Mesodermal cell (in vitro differentiated cells): ENCODE measurements around the gene LAMA5.

Experiments used
- H3K27ac ChIP-seq: 2 replicates; pipeline ENCODE4 v1.7.0; 2013; ENCODE audit warnings: mild to moderate bottlenecking, low read depth, low read length, moderate library complexity; ENCODE audit not compliant: severe bottlenecking
- H3K36me3 ChIP-seq: 2 replicates; pipeline ENCODE4 v1.7.1; 2013; ENCODE audit warnings: mild to moderate bottlenecking, low read length, moderate library complexity; ENCODE audit not compliant: control insufficient read depth, insufficient read depth
- H3K4me1 ChIP-seq: one replicate; pipeline ENCODE4 v1.7.1; 2013; ENCODE audit warnings: mild to moderate bottlenecking, low read length; ENCODE audit not compliant: insufficient read depth, control insufficient read depth, poor library complexity, severe bottlenecking
- H3K4me3 ChIP-seq: 2 replicates; pipeline ENCODE4 v1.7.0; 2013; ENCODE audit warnings: low read length, control low read depth, mild to moderate bottlenecking; ENCODE audit not compliant: insufficient read depth, poor library complexity, severe bottlenecking; ENCODE audit errors: extremely low read depth
- H3K9me3 ChIP-seq: 2 replicates; pipeline ENCODE4 v1.7.1; 2013; ENCODE audit warnings: mild to moderate bottlenecking, low read length, moderate library complexity; ENCODE audit not compliant: control insufficient read depth
- WGBS, 2 experiments: methylation state at CpG; one replicate each; pipeline ENCODE4 v1.1.5; 2013; ENCODE audit warnings: missing lambda C conversion rate in 2 of 2; ENCODE audit not compliant: insufficient coverage in 2 of 2; 5-methylcytosine and 5-hydroxymethylcytosine counted together

Gene LAMA5

DNA sequence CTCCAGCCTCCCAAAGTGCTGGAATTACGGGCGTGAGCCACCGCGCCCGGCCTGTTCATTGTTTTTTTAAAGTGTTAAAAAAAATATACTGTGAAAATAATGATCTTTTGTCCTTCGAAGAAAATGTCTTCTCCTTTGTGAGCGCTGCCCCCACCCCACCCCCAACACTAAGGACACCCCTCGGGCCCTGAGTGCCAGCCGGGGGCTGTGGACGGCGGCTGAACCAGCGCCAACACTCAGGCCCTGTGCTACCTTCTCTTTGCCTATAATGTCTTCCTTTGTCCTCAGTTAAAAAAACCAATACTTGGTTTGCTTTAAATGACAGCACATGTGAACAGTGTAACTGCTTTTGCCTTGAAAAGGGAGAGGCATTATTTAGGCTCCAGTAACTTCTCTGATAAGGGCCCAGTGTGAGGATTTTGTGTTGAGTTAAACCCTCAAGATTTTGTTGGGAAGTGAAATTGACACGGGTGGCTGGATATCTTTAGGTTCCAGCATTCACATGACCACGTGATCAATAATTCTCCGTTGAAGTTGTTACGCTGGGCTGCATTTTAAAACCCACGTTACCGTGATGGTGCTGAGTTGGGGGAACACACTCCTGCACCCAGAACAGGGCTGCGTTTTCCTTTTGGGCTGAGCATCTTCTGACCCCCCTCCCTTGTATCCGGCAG, 73.9 kb downstream of the LAMA5 start:
- H3K27ac ChIP-seq, result no peak overlapping the region

DNA sequence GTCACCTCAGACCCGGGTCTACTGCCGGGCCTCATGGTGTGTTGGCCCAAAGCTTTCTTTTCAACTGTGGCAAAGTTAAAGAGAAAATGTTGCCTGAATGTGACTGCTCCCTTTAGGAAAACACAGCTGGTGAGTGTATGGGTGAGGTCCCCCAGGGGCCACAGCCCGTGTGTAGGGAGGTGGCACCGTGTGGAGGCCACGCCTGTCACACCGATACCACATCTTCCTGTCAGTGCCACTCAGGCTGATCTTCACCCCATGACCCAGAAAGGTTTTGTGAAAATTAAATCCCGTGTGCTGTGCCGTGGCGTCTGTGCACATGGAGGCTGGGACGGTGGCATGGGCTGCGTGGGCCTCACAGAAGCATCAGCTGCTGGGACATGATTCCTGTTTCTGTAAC, 75.0 kb downstream of the LAMA5 start:
- no peak overlapping the region for H3K4me3 ChIP-seq
- no peaks in the 10 kb centered on the region for H3K9me3 ChIP-seq
- H3K4me1 ChIP-seq, result no peaks in the 10 kb centered on the region
- no peak overlapping the region for H3K27ac ChIP-seq
- peaks cover 52% of the 10 kb centered on the region for H3K36me3 ChIP-seq
- 97% methylated on average over 10 to 11 of the region's 11 CpGs for WGBS, 2 experiments

More for the DNA sequence above, 73.9 kb downstream of the LAMA5 start:
- Histone ChIP-seq H3K9me3 (no peaks in the 10 kb centered on the region), H3K4me3 (no peak overlapping the region), H3K4me1 (no peaks in the 10 kb centered on the region), H3K36me3 (peaks cover 53% of the 10 kb centered on the region)
- 91 to 93% methylated on average over 11 to 15 of the region's 20 CpGs for WGBS, 2 experiments

DNA sequence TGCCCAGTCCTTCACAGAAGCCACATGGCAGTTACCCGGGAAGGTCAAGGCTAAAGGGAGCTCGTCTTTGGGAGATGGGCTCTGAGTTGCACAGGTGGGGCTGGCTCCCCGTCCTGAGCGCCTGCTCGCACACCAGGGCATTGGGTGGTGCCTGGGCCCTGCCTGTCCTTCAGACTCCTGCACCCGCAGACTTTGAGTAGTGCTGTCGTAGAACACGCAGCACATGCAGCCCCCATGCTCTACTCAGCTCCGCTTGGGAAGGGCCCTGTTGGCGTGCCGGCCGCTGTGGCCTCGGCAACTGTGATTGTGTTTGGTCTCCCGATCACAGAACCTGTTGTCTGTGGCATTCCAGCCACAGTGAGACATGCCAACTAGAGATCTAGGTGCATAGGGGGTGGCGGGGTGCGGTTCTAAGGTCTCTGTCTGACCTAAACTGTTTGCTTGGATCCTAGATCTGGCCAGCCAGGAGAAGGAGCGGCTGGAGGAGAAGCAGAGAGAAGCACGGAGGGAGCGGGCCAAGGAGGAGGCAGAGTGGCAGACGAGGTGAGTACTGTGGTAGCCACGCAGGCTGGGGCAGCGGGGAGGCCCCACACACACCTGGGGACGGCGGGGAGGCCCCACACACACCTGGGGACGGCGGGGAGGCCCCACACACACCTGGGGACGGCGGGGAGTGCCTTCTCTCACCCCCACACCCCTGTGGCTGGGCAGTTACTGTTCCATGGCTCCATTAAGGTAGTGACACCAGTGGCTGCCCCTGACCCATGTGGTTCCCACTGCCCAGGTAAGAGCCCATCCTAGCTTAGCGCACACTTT, 75.7 kb downstream of the LAMA5 start:
- no peaks in the 10 kb centered on the region for H3K4me1 ChIP-seq
- 95 to 98% methylated on average over 26 of the region's 29 CpGs for WGBS, 2 experiments
- no peak overlapping the region for H3K4me3 ChIP-seq
- H3K27ac ChIP-seq, result no peak overlapping the region
- H3K36me3 ChIP-seq, result peaks cover 51% of the 10 kb centered on the region
- no peaks in the 10 kb centered on the region for H3K9me3 ChIP-seq

DNA sequence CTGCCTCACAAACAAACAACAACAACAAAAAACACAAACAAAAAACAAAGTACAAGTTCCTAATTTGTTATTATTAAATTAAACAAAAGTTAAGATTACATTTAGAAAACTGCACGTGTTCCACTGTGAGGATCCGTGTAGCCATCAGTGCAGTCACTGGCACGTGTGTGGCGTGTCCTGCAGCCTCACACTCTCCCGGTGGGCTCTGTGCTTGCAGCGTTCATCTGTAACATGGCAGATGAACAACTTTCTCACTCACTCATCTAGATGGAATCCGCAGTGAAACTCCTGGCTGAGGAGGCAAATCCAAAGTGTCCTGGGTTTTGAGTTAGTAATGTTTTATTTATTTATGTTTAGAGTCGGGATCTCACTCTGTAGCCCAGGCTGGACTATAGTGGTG, 77.2 kb downstream of the LAMA5 start:
- H3K9me3 ChIP-seq, result no peaks in the 10 kb centered on the region
- peaks cover 52% of the 10 kb centered on the region for H3K36me3 ChIP-seq
- H3K4me1 ChIP-seq, result no peaks in the 10 kb centered on the region
- no peak overlapping the region for H3K27ac ChIP-seq
- H3K4me3 ChIP-seq, result no peak overlapping the region
- 89 to 96% methylated on average over 6 to 7 of the region's 8 CpGs for WGBS, 2 experiments

DNA sequence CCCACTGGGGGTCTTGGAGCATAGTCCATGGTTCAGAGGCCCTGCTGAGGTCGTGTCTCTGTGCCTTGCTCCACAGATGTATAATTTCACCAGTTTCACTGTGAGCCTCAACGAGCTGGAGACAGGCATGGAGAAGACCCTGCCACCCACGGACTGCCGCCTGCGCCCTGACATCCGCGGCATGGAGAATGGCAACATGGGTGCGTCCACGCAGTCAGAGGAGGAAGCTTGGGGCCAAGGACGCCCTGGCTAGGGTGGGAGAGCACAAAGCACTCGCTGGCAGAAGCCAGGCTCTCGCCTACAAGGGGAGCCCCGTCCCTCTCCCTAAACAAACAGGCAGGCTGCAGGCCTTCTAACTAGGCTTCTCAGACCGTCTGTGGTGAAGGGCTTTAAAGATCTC, 78.0 kb downstream of the LAMA5 start:
- Histone ChIP-seq H3K9me3 (no peaks in the 10 kb centered on the region), H3K36me3 (peaks cover 50% of the 10 kb centered on the region), H3K27ac (no peak overlapping the region), H3K4me3 (no peak overlapping the region), H3K4me1 (no peaks in the 10 kb centered on the region)
- WGBS, 2 experiments, result 86 to 87% methylated on average over 11 to 13 of the region's 14 CpGs

DNA sequence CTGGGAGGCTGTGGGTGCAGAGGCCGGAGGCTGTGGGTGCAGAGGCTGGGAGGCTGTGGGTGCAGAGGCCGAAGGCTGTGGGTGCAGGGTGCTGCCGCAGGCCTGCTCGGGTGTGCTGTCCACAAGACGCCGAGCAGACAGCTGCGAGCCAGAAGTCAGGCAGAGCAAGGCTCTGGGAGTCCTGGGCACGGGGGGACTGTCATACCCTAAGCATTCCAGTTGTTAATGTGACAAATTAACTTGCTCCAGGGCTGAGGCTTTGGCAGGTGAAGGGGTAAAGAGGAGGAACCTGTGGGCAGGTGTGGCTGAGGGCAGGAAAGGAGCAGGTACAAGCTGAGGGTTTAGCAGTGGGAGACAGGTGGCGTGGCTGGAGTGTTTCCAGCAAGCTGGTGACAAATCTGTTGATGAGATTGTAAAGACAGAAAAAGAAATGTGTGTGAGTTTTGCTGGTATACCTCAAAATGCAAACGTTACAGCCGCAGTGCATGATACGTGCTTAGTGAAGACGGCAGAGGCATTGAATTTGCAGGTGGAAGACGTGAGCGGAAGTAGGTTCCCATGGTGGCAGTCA, 78.5 kb downstream of the LAMA5 start:
- H3K36me3 ChIP-seq, result peaks cover 45% of the 10 kb centered on the region
- H3K9me3 ChIP-seq, result no peaks in the 10 kb centered on the region
- WGBS, 2 experiments, result 94 to 96% methylated on average over 14 of the region's 15 CpGs

DNA sequence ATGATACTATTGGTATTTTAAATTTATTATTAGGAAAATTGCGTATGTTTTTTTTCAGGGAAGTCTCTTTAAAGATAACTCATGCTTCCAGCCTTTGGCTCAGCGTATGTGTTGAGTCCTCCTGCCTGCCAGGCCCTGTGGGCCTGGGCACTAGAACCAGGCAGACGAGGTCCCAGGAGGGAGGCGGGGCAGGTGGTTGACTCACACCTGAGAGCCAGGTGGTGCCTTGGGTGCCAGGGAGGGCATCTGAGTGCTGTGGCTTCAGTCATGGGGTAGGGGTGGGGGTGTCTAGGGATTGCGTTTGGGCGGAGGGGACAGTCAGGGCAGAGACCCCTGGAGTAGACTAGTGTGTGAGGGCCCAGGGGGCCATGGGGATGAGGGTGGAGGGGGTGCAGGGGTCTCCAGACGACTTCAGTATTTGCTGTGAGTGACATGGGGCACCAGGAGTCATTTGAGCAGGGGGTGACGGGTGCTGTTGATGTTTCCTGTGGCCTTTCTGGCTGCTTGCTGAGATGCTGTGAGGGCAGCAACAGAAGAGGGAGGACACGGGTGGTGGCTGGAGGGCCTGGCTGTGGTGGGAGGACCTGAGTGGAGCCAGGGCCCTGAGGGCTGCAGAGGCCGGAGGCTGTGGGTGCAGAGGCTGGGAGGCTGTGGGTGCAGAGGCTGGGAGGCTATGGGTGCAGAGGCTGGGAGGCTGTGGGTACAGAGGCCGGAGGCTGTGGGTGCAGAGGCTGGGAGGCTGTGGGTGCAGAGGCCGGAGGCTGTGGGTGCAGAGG, 79.2 kb downstream of the LAMA5 start:
- H3K4me1 ChIP-seq, result no peaks in the 10 kb centered on the region
- no peak overlapping the region for H3K4me3 ChIP-seq
- H3K36me3 ChIP-seq, result peaks cover 45% of the 10 kb centered on the region
- H3K9me3 ChIP-seq, result no peaks in the 10 kb centered on the region
- H3K27ac ChIP-seq, result no peak overlapping the region
- 94 to 95% methylated on average over 7 to 10 of the region's 12 CpGs for WGBS, 2 experiments

More for the DNA sequence above, 78.5 kb downstream of the LAMA5 start:
- no peak overlapping the region for H3K27ac ChIP-seq
- no peak overlapping the region for H3K4me3 ChIP-seq
- no peaks in the 10 kb centered on the region for H3K4me1 ChIP-seq

DNA sequence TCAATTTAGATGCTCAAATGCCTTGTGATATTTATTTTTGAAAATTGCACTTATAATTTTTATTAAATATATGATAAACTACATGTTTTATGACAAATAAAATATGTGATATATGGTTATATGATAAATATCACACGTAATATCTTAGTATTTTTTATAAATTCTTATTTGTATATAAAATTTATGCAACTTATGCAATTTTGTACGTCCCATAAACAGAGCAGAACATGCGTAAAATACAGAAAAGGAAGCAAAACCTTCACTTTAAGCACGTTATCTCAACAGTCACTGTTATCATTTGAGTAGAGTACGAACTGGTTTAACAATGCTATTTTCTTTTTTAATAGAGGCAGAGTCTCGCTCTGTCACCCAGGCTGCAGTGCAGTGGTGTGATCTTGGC, 80.0 kb downstream of the LAMA5 start:
- 84 to 95% methylated on average over 2 to 5 of the region's 6 CpGs for WGBS, 2 experiments
- H3K36me3 ChIP-seq, result peaks cover 52% of the 10 kb centered on the region

DNA sequence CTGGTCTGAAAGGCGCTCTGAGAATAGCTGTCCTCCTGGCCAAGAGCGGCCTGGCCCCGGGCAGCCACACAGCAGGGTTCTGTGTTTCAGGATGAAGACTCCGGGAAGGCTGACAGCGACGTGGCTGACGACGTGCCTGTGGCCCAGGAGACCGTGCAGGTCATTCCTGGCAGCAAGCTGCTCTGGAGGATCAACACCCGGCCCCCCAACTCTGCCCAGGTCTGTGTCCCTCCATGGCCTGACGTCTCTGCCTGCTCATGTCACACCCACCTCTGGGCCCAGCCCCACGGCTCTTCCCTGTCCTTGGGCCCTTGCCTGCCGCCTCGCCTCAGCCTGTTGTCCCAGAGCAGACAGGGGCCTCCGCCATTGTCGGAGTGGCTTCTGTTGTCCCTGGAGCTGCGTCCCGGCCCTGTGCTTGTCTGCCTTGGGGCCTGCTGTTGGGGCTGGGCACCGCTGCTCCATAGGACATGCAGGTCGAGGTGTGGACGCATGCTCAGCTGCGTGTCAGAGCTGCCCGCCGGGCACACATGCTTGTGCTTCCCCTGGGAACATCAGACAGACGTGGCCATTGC, 80.5 kb downstream of the LAMA5 start:
- Histone ChIP-seq H3K27ac (no peak overlapping the region), H3K4me3 (no peak overlapping the region), H3K36me3 (peaks cover 52% of the 10 kb centered on the region), H3K4me1 (no peaks in the 10 kb centered on the region), H3K9me3 (no peaks in the 10 kb centered on the region)
- WGBS, 2 experiments, result 96 to 97% methylated on average over 24 to 25 of the region's 25 CpGs

More for the DNA sequence above, 80.0 kb downstream of the LAMA5 start:
- H3K27ac ChIP-seq, result no peak overlapping the region
- H3K4me3 ChIP-seq, result no peak overlapping the region
- no peaks in the 10 kb centered on the region for H3K4me1 ChIP-seq
- no peaks in the 10 kb centered on the region for H3K9me3 ChIP-seq

DNA sequence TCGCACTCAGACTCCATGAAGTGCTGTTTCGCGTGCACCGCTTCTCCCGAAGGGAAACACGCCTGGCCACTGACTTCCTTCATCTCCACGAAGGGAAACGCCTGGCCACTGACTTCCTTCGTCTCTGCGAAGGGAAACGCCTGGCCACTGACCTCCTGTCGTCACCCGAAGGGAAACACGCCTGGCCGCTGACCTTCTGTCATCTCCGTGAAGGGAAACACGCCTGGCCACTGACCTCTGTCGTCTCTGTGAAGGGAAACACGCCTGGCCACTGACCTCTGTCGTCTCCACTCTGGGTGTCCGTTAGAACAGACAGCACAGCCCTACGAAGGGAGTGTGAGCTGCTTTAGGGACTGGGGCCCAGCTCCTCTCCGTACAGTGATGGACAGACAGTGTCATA, 81.4 kb downstream of the LAMA5 start:
- Histone ChIP-seq H3K4me3 (no peak overlapping the region), H3K9me3 (no peaks in the 10 kb centered on the region), H3K36me3 (peaks cover 55% of the 10 kb centered on the region), H3K27ac (peak overlapping the region; percentile 53), H3K4me1 (no peaks in the 10 kb centered on the region)
- 87 to 89% methylated on average over 22 to 23 of the region's 23 CpGs for WGBS, 2 experiments
